ENCODE results near the gene TRIM17. TPM values are rescaled to one million over a fixed set of nuclear protein-coding genes. Genes with fewer than 3 reads are reported as not detected.

The TRIM17 gene, protein sequence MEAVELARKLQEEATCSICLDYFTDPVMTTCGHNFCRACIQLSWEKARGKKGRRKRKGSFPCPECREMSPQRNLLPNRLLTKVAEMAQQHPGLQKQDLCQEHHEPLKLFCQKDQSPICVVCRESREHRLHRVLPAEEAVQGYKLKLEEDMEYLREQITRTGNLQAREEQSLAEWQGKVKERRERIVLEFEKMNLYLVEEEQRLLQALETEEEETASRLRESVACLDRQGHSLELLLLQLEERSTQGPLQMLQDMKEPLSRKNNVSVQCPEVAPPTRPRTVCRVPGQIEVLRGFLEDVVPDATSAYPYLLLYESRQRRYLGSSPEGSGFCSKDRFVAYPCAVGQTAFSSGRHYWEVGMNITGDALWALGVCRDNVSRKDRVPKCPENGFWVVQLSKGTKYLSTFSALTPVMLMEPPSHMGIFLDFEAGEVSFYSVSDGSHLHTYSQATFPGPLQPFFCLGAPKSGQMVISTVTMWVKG
- 22.6 TPM for total RNA-seq

GRCh38 chr1:228416217-228416933 lies at the start of gene TRIM17:
Gene TRIM17 (minus strand): TSS chr1:228416861. CDS start chr1:228415072, 1,789 bp downstream.
- peak; percentile 69 for DNase-seq (ENCODE audit: low spot score)

GRCh38 chr1:228465571-228466146 lies 49.0 kb upstream of the TRIM17 start:
- DNase-seq (ENCODE audit: low spot score) = no peak

DNA sequence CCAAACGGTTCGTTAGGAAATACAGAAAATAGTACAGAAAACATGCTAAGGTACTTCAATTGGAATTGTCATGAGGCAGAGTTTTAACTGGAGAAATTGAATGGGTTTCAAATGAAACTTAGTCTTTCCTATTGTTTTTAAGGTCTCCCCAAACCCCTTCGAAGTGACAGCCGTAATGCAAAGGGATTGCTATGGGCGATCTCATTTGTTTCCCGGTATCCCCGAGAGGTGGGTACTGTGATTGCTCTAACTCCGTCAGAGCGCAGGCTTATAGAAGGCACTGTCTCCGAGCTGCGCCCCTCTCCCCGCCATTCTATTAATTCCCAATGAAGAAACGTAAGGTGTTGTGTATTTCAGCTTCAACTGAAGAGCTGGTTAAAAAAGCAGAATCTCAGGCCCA lies 48.5 kb upstream of the TRIM17 start:
- no peak for DNase-seq (ENCODE audit: low spot score)

GRCh38 chr1:228464487-228464983 lies 47.9 kb upstream of the TRIM17 start:
- peak; percentile 79 for DNase-seq (ENCODE audit: low spot score)

DNA sequence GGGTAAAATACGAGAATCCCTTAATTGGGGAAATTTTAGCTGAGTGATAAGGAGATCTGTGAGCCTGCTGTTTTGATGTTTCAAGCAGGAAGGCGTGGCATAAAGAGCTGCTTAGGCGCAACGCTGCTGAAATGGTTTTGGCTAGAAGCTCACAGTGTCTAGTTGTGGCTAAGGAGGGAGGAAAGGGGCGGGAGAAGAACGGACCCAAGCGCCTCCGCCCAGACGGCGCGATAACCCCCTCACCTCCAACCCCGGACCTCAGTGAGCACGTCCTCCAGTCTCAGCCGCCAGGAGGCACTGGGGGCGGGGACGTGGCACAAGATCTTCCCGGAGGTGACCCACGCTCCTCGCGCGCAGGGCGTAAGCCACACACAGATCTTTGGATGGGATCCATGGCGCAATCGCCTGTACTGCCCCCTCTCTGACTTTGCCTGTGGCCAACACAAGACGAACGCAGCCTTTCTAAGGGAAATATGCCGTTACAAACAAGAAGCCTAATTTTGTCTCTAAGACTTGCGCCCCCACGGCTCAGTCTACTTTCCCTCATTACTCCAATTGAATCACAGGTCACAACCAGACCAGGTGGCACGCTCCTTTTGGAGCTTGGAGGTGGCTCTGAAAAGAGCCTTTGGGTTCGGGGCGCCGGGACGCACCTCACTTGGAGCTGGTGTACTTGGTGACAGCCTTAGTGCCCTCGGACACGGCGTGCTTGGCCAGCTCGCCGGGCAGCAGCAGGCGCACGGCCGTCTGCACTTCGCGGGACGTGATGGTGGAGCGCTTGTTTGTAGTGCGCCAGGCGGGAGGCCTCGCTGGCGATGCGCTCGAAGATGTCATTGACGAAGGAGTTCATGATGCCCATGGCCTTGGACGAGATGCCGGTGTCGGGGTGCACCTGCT lies 47.1 kb upstream of the TRIM17 start:
- no peak for DNase-seq (ENCODE audit: low spot score)

DNA sequence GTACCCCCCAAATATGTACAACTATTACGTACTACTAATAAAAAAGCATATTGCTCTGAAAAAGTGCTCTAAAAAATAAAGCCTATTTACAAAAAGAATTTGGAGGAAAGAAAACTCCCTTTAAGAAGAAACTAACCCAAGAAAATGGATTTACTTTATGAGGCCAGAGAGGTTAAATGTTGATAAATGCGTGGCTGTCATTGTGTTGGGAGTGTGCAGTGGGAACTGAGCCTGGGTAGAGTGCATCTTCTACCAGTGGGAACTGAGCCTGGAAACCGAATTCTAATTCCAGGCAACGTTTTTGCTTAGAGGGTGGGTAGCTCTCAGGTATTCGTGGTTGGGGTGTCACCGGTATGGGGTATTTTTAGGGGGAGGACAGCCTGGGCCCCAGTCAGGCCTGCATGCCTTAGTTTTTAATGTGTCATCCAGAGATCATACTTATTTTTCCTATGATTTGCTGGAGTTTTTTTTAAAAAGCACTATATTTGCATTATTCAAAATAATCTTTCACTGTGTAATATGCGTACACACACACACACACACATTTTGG lies 46.4 kb upstream of the TRIM17 start:
- no peak for DNase-seq (ENCODE audit: low spot score)

- no peak for DNase-seq (ENCODE audit: low spot score)
Observed at GRCh38 chr1:228462560-228462959, 45.9 kb upstream of the TRIM17 start.

DNA sequence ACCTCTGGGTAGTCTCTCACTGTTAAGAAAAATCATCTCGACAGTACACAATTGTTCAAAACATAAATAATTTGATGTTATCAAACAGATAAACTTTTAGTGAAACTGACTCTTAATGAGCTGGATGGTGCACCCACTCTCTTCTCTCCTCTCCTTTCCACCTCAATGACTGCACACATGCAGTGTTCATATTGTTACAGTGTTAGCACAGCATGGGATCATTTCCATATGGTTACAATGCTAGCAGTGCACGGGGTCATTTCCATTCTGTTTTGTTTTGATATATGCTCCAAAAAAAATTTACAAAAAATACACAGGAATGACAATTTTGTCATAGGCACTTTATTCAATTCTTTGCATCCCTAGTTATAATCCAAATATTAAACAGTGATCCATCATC lies 44.2 kb upstream of the TRIM17 start:
- DNase-seq (ENCODE audit: low spot score) = no peak

- peak; percentile 69 for DNase-seq (ENCODE audit: low spot score)
Observed at GRCh38 chr1:228459091-228459993, 42.7 kb upstream of the TRIM17 start.

DNA sequence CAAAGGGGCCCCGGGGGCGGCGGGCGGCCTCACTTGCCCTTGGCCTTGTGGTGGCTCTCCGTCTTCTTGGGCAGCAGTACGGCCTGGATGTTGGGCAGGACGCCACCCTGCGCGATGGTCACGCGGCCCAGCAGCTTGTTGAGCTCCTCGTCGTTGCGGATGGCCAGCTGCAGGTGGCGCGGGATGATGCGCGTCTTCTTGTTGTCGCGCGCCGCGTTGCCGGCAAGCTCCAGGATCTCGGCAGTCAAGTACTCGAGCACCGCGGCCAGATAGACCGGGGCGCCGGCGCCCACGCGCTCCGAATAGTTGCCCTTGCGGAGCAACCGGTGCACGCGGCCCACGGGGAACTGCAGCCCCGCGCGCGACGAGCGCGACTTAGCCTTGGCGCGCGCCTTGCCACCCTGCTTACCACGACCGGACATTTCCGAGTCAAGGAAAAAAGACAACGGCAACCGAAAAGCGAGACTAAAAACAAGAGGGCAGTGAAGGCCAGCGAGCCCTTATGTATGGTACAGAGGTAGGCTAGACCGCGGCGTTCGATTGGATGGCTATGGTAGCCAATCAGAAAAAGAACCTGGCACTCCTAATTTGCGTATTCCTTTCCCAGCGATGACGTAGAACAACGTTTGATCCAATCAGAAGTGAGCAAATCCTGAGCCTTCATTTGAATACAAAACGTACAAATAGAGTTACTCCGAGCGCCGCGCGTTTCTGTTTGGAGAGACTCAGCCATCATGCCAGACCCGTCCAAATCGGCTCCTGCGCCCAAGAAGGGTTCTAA lies 40.9 kb upstream of the TRIM17 start:
- DNase-seq (ENCODE audit: low spot score) = peak; percentile 94

GRCh38 chr1:228457017-228457395 lies 40.3 kb upstream of the TRIM17 start:
- DNase-seq (ENCODE audit: low spot score) = no peak

- DNase-seq (ENCODE audit: low spot score) = no peak
Observed at GRCh38 chr1:228456252-228457016, 39.8 kb upstream of the TRIM17 start.

DNA sequence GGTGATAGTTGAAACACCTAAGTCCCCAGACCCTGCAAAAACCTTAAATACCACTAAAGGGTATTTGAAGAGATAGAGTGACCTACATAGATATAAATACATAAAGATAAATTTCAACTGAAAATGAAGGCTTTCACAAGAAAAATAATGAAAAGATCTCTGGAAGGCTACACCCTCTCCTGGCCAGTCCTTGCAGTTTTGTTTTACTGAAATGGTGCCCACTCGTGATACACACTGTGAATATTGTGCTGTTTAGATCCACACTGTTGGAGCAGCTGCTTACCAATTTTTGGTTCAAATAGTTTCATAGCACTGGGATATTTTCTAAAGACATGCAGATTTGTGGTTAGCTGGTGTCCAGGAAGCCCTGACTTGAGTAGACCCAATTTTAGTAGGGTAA lies 39.1 kb upstream of the TRIM17 start:
- DNase-seq (ENCODE audit: low spot score) = no peak

- DNase-seq (ENCODE audit: low spot score) = no peak
Observed at GRCh38 chr1:228454238-228454637, 37.6 kb upstream of the TRIM17 start.

DNA sequence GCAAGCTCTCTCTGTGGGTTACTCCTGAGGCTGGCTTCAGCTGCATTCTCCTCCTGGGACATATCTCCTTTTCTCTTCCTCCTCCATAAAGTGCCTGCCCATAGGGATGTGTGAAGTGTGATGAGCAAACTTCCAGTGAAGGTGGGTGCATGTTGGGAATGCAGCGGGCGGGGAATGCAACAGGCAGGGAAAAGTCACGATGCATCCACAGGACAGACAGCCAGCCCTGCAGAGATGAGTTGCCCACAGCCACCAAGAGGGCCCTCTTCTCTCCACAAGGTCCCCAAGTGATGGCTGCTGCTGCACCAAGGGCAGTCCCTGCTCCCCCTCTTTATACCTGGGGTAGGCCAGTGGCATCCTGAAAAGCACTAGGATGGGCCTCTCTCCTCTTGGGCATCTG lies 37.0 kb upstream of the TRIM17 start:
- DNase-seq (ENCODE audit: low spot score) = no peak

DNA sequence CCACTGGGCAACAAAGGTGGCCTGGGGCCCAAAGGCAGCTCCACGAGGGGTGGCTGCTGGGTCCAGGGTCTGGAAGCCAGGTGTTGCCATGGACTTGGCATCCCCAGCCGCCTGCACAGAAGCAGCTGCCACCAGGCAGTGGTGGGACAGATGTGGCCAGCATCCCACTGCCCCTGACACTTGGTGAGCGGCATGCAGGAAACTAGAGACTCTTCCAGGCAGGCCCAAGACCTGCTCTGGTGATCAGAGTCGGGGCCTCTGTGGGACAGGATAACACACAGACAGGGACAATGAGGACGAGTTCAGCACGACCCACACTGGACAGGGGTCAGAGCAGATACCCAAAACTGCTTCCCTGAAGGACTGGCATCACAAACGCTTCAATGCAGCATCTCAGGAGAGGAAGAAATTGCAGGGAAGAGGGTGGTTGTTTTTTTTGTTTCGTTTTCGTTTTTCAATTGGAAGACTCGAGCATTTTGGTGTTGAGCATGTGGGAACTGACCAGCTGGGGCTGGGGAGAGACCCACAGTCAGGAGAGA lies 36.4 kb upstream of the TRIM17 start:
- no peak for DNase-seq (ENCODE audit: low spot score)

GRCh38 chr1:228452194-228453021 lies 35.7 kb upstream of the TRIM17 start:
- no peak for DNase-seq (ENCODE audit: low spot score)
